ENCODE results near the gene TMEM50B.
A peak's percentile ranks its signal among the peaks of the same experiment; 100 is the strongest.

Gene TMEM50B

DNA sequence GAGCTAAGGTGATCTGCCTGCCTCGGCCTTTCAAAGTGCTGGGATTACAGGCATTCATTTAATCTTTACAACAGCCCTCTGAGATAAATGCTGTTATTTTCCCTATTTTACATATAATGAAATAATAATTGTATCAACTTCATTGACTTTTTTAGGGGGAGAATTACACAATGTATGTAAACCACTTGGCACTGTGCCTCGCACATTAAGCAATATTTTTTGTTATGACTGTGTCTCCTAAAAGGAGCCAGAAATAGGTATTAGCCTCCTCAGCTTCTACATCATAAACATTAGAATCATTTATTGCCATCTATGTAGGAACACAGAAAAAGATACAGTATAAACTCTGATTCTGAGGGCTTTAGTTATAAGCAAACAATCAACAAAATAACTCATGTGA is 12.8 kb upstream of the TMEM50B start:
- DNase-seq = peak in 2 of 3 donors; percentile 26 to 36
- no peak overlapping the region for H3K4me3 ChIP-seq (ENCODE audit: control insufficient read depth in 1 of 7, extremely low read depth in 1 of 7, insufficient read depth in 4 of 7, low read depth in 2 of 7, low read length in 6 of 7)
- no peaks in the 10 kb centered on the region for H3K27me3 ChIP-seq (replicated peaks in 2 of 5; ENCODE audit: control insufficient read depth in 4 of 5, insufficient read depth in 5 of 5, low read length in 4 of 5)
- CTCF ChIA-PET = interaction anchor here (1.6 kb wide), 1 partner anchor 16 kb away, joined by 3 read pairs; no protein-coding TSS in a partner anchor
- WGBS (ENCODE audit: insufficient coverage) = no CpG with 5 or more reads among the region's 2 CpGs
- H3K27ac ChIP-seq (ENCODE audit: insufficient read depth in 1 of 2, low read depth in 1 of 2, low read length in 2 of 2, poor library complexity in 1 of 2, severe bottlenecking in 2 of 2) = no peak overlapping the region
- POLR2A ChIA-PET = interaction anchor here (2.4 kb wide), 1 partner anchor 13 kb away, joined by 26 read pairs; the partner anchor contains the start of gene TMEM50B
- no peaks in the 10 kb centered on the region for H3K36me3 ChIP-seq (ENCODE audit: control insufficient read depth in 4 of 4, insufficient read depth in 4 of 4, low read length in 3 of 4)
- peaks cover 2 to 14% (median 9%) of the 10 kb centered on the region in 4 experiments for H3K4me1 ChIP-seq (ENCODE audit: control extremely low read depth in 1 of 4, control insufficient read depth in 4 of 4, insufficient read depth in 4 of 4, low read length in 3 of 4)
- no peaks in the 10 kb centered on the region for H3K9me3 ChIP-seq (ENCODE audit: control extremely low read depth in 1 of 5, control insufficient read depth in 4 of 5, insufficient read depth in 2 of 5, low read depth in 1 of 5, low read length in 4 of 5)

DNA sequence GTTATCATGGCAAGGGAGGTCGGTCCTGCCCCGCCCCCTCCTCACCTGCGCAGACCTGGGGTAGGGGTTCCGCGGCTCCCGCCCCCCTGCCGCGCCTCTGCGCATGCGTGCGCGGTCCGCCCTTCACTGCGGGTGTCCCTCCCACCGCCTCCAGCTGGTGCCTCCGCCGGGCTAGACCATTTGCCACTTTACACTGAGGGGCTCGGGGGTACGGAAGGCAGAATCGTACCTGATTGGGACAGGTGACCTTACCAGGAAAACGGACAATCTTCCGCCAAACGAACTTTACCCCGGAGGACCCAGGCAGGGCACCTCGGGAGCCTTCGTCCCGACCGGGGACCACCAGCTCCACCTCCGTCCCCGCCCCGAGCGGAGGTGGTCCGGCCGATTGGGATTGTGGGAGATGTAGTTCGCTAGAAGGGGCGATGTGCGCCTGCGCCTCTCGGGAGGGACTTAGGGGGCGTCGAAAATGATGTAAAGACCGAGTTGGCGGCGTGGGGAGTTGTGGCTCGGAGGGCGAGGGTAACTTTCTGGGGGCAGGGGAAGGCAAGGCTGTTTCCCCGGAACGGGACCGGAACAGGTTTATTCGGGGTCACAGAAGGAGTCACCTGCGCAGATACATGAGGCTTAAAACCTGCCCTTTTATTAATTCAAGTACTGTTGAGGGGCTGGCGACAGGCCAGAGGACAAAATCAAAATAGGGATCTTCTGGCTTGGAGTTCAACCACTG is 11.8 kb upstream of the TMEM50B start, which contains the start of gene DNAJC28:
Gene DNAJC28 (minus strand): TSS at position 344 of the 730 bp plus-strand sequence. CDS start 2,323 bp downstream, outside the sequence.
- Histone ChIP-seq H3K4me1 (ENCODE audit: control extremely low read depth in 1 of 4, control insufficient read depth in 4 of 4, insufficient read depth in 4 of 4, low read length in 3 of 4) (peaks cover 2 to 14% (median 9%) of the 10 kb centered on the region in 4 experiments), H3K27ac (ENCODE audit: insufficient read depth in 1 of 2, low read depth in 1 of 2, low read length in 2 of 2, poor library complexity in 1 of 2, severe bottlenecking in 2 of 2) (peak within 1 kb of the TSS; percentile 58 to 81), H3K36me3 (ENCODE audit: control insufficient read depth in 4 of 4, insufficient read depth in 4 of 4, low read length in 3 of 4) (no peaks in the 10 kb centered on the region), H3K4me3 (ENCODE audit: control insufficient read depth in 1 of 7, extremely low read depth in 1 of 7, insufficient read depth in 4 of 7, low read depth in 2 of 7, low read length in 6 of 7) (peak within 1 kb of the TSS; percentile 71 to 97 (median 92)), H3K27me3 (replicated peaks in 2 of 5; ENCODE audit: control insufficient read depth in 4 of 5, insufficient read depth in 5 of 5, low read length in 4 of 5) (no peaks in the 10 kb centered on the region), H3K9me3 (ENCODE audit: control extremely low read depth in 1 of 5, control insufficient read depth in 4 of 5, insufficient read depth in 2 of 5, low read depth in 1 of 5, low read length in 4 of 5) (no peaks in the 10 kb centered on the region)
- POLR2A ChIA-PET = interaction anchor here (0.8 to 2.4 kb wide), 3 partner anchors 12 to 72 kb away, joined by 3 to 26 read pairs (median 3); partner anchors contain the start of gene TMEM50B
- CTCF ChIA-PET = interaction anchor here (1.6 to 1.8 kb wide), 3 partner anchors 11 to 47 kb away, joined by 3 to 13 read pairs (median 3); partner anchors contain the start of gene TMEM50B
- DNase-seq = peak; percentile 96 to 99 (median 97)
- WGBS (ENCODE audit: insufficient coverage) = under 1% methylated on average over 45 of the region's 52 CpGs

- H3K9me3 ChIP-seq (ENCODE audit: control extremely low read depth in 1 of 5, control insufficient read depth in 4 of 5, insufficient read depth in 2 of 5, low read depth in 1 of 5, low read length in 4 of 5) = no peaks in the 10 kb centered on the region
- peaks cover 2 to 14% (median 9%) of the 10 kb centered on the region in 4 experiments for H3K4me1 ChIP-seq (ENCODE audit: control extremely low read depth in 1 of 4, control insufficient read depth in 4 of 4, insufficient read depth in 4 of 4, low read length in 3 of 4)
- POLR2A ChIA-PET = interaction anchor here (0.9 to 2.4 kb wide), 2 partner anchors 11 to 52 kb away, joined by 3 to 26 read pairs; partner anchors contain the start of gene TMEM50B
- CTCF ChIA-PET = interaction anchor here (1.1 to 1.8 kb wide), 3 partner anchors 10 to 81 kb away, joined by 3 to 13 read pairs (median 3); partner anchors contain the start of gene TMEM50B
- 19% methylated on average over 10 of the region's 12 CpGs for WGBS (ENCODE audit: insufficient coverage)
- H3K4me3 ChIP-seq (ENCODE audit: control insufficient read depth in 1 of 7, extremely low read depth in 1 of 7, insufficient read depth in 4 of 7, low read depth in 2 of 7, low read length in 6 of 7) = peak overlapping the region; percentile 71 to 97 (median 92)
- H3K36me3 ChIP-seq (ENCODE audit: control insufficient read depth in 4 of 4, insufficient read depth in 4 of 4, low read length in 3 of 4) = no peaks in the 10 kb centered on the region
- no peak for DNase-seq
- H3K27ac ChIP-seq (ENCODE audit: insufficient read depth in 1 of 2, low read depth in 1 of 2, low read length in 2 of 2, poor library complexity in 1 of 2, severe bottlenecking in 2 of 2) = peak overlapping the region in 1 of 2 experiments; percentile 81
- no peaks in the 10 kb centered on the region for H3K27me3 ChIP-seq (replicated peaks in 2 of 5; ENCODE audit: control insufficient read depth in 4 of 5, insufficient read depth in 5 of 5, low read length in 4 of 5)
Observed at GRCh38 chr21:33490991-33491372, 11.2 kb upstream of the TMEM50B start.

DNA sequence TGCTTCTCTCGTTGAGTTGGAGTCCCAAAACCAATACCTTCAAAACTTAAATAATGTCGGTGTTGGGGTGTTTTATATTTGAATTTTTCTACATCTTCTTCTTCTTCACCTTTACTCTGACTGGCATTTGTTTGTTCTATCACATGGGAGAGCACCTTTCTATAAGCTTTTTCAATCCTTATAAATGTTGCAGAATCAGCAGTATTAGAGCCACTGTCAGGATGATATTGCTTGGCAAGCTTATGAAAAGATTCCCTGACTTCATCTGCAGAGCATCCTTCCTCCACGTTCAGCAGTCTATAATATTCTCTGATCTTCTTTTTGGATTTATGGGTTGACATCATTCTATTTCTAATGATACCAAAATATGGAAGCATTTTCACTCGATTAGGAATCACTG is 9.2 kb upstream of the TMEM50B start:
- H3K4me1 ChIP-seq (ENCODE audit: control extremely low read depth in 1 of 4, control insufficient read depth in 4 of 4, insufficient read depth in 4 of 4, low read length in 3 of 4) = peaks cover 2 to 14% (median 9%) of the 10 kb centered on the region in 4 experiments
- no peaks in the 10 kb centered on the region for H3K9me3 ChIP-seq (ENCODE audit: control extremely low read depth in 1 of 5, control insufficient read depth in 4 of 5, insufficient read depth in 2 of 5, low read depth in 1 of 5, low read length in 4 of 5)
- H3K27ac ChIP-seq (ENCODE audit: insufficient read depth in 1 of 2, low read depth in 1 of 2, low read length in 2 of 2, poor library complexity in 1 of 2, severe bottlenecking in 2 of 2) = no peak overlapping the region
- no peaks in the 10 kb centered on the region for H3K27me3 ChIP-seq (replicated peaks in 2 of 5; ENCODE audit: control insufficient read depth in 4 of 5, insufficient read depth in 5 of 5, low read length in 4 of 5)
- no peak for DNase-seq
- ChIA-PET CTCF (interaction anchor here (1.0 kb wide), 1 partner anchor 9 kb away, joined by 5 read pairs; the partner anchor contains the start of gene TMEM50B), POLR2A (interaction anchor here (0.5 to 1.0 kb wide), 2 partner anchors 8 to 419 kb away, joined by 3 to 4 read pairs; no protein-coding TSS in a partner anchor)
- no peak overlapping the region for H3K4me3 ChIP-seq (ENCODE audit: control insufficient read depth in 1 of 7, extremely low read depth in 1 of 7, insufficient read depth in 4 of 7, low read depth in 2 of 7, low read length in 6 of 7)
- H3K36me3 ChIP-seq (ENCODE audit: control insufficient read depth in 4 of 4, insufficient read depth in 4 of 4, low read length in 3 of 4) = no peaks in the 10 kb centered on the region
- no CpG with 5 or more reads among the region's 4 CpGs for WGBS (ENCODE audit: insufficient coverage)

- Histone ChIP-seq H3K27ac (ENCODE audit: insufficient read depth in 1 of 2, low read depth in 1 of 2, low read length in 2 of 2, poor library complexity in 1 of 2, severe bottlenecking in 2 of 2) (no peak overlapping the region), H3K4me1 (ENCODE audit: control extremely low read depth in 1 of 4, control insufficient read depth in 4 of 4, insufficient read depth in 4 of 4, low read length in 3 of 4) (peaks cover 2 to 14% (median 9%) of the 10 kb centered on the region in 4 experiments), H3K36me3 (ENCODE audit: control insufficient read depth in 4 of 4, insufficient read depth in 4 of 4, low read length in 3 of 4) (no peaks in the 10 kb centered on the region), H3K4me3 (ENCODE audit: control insufficient read depth in 1 of 7, extremely low read depth in 1 of 7, insufficient read depth in 4 of 7, low read depth in 2 of 7, low read length in 6 of 7) (no peak overlapping the region), H3K27me3 (replicated peaks in 2 of 5; ENCODE audit: control insufficient read depth in 4 of 5, insufficient read depth in 5 of 5, low read length in 4 of 5) (no peaks in the 10 kb centered on the region), H3K9me3 (ENCODE audit: control extremely low read depth in 1 of 5, control insufficient read depth in 4 of 5, insufficient read depth in 2 of 5, low read depth in 1 of 5, low read length in 4 of 5) (no peaks in the 10 kb centered on the region)
- no peak for DNase-seq
- ChIA-PET CTCF (interaction anchor here (0.6 kb wide), 1 partner anchor 31 kb away, joined by 3 read pairs; no protein-coding TSS in a partner anchor), POLR2A (no interaction called here)
- 88% methylated on average over 1 of the region's 5 CpGs for WGBS (ENCODE audit: insufficient coverage)
Observed at GRCh38 chr21:33487996-33488395, 8.2 kb upstream of the TMEM50B start.

- Histone ChIP-seq H3K9me3 (ENCODE audit: control extremely low read depth in 1 of 5, control insufficient read depth in 4 of 5, insufficient read depth in 2 of 5, low read depth in 1 of 5, low read length in 4 of 5) (no peaks in the 10 kb centered on the region), H3K27ac (ENCODE audit: insufficient read depth in 1 of 2, low read depth in 1 of 2, low read length in 2 of 2, poor library complexity in 1 of 2, severe bottlenecking in 2 of 2) (no peak overlapping the region), H3K4me3 (ENCODE audit: control insufficient read depth in 1 of 7, extremely low read depth in 1 of 7, insufficient read depth in 4 of 7, low read depth in 2 of 7, low read length in 6 of 7) (no peak overlapping the region), H3K4me1 (ENCODE audit: control extremely low read depth in 1 of 4, control insufficient read depth in 4 of 4, insufficient read depth in 4 of 4, low read length in 3 of 4) (peaks cover 0 to 15% (median 13%) of the 10 kb centered on the region in 4 experiments), H3K27me3 (replicated peaks in 2 of 5; ENCODE audit: control insufficient read depth in 4 of 5, insufficient read depth in 5 of 5, low read length in 4 of 5) (no peaks in the 10 kb centered on the region), H3K36me3 (ENCODE audit: control insufficient read depth in 4 of 4, insufficient read depth in 4 of 4, low read length in 3 of 4) (no peaks in the 10 kb centered on the region)
- WGBS (ENCODE audit: insufficient coverage) = 96% methylated on average over 8 of the region's 9 CpGs
- DNase-seq = no peak
- CTCF ChIA-PET = interaction anchor here (2.3 to 3.0 kb wide), 2 partner anchors 10 to 36 kb away, joined by 5 to 13 read pairs; partner anchors contain the start of gene DNAJC28
- POLR2A ChIA-PET = interaction anchor here (0.6 kb wide), 1 partner anchor 12 kb away, joined by 3 read pairs; no protein-coding TSS in a partner anchor
Observed at GRCh38 chr21:33481314-33481943, 1.7 kb upstream of the TMEM50B start.

Data from common myeloid progenitor, CD34-positive (primary cell).